HepG2 (cell line): ENCODE data around the gene SYP. TPM values are rescaled to one million over a fixed set of nuclear protein-coding genes. Genes with fewer than 3 reads are reported as not detected.

Source experiments
- AKAP8 ChIP-seq: sonication (generic); formaldehyde crosslinking; IDR thresholded peaks from 2 replicates; pipeline ENCODE4 v1.5.1; 2020; ENCODE audit warnings: mild to moderate bottlenecking, missing genetic modification reagents
- ARID2 ChIP-seq: sonication (generic); formaldehyde crosslinking; IDR thresholded peaks from 2 replicates; pipeline ENCODE4 v1.8.1; 2022; ENCODE audit warnings: mild to moderate bottlenecking, missing genetic modification reagents, borderline replicate concordance
- ASH2L ChIP-seq: fragments of 300-600, 200-600 bp; sonication (generic); IDR thresholded peaks from 2 replicates; pipeline ENCODE4 v1.7.0; 2017; ENCODE audit warnings: low read depth, mild to moderate bottlenecking, moderate library complexity, mixed read lengths, low read length; ENCODE audit not compliant: insufficient read length
- CENPT ChIP-seq: sonication (generic); formaldehyde crosslinking; IDR thresholded peaks from 2 replicates; pipeline ENCODE4 v1.8.0; 2022; ENCODE audit warnings: low read depth, mild to moderate bottlenecking, moderate library complexity, missing genetic modification reagents
- GLI4 ChIP-seq: sonication (generic); formaldehyde crosslinking; IDR thresholded peaks from 2 replicates; pipeline ENCODE4 v1.5.1; 2020; ENCODE audit warnings: missing genetic modification reagents, mild to moderate bottlenecking, moderate library complexity, borderline replicate concordance
- KDM4B ChIP-seq: sonication (generic); formaldehyde crosslinking; IDR thresholded peaks from 2 replicates; pipeline ENCODE4 v1.4.0; 2020; ENCODE audit warnings: missing genetic modification reagents
- MAF1 ChIP-seq: sonication (generic); formaldehyde crosslinking; IDR thresholded peaks from 2 replicates; pipeline ENCODE4 v1.5.0; 2020; ENCODE audit warnings: missing genetic modification reagents, borderline replicate concordance
- NBN ChIP-seq: fragments of 450-650 bp; conservative IDR thresholded peaks from 2 replicates; pipeline ENCODE4 v1.6.1; 2017
- POLR2G ChIP-seq: fragments of 200-400 bp; formaldehyde crosslinking; IDR thresholded peaks from 2 replicates; pipeline ENCODE4 v1.6.1; 2018; ENCODE audit warnings: mild to moderate bottlenecking, low read depth, low read length, moderate library complexity
- RFXANK ChIP-seq: IDR thresholded peaks from 2 replicates; pipeline ENCODE4 v1.6.1; 2016
- TARDBP ChIP-seq: sonication (generic); formaldehyde crosslinking; IDR thresholded peaks from 2 replicates; pipeline ENCODE4 v1.8.0; 2022; ENCODE audit warnings: mild to moderate bottlenecking, missing genetic modification reagents
- ZNF10 ChIP-seq: sonication (generic); formaldehyde crosslinking; IDR thresholded peaks from 2 replicates; pipeline ENCODE4 v1.4.0; 2020; ENCODE audit warnings: mild to moderate bottlenecking, low read depth, missing genetic modification reagents, borderline replicate concordance
- ZNF234 ChIP-seq: sonication (generic); formaldehyde crosslinking; conservative IDR thresholded peaks from 2 replicates; pipeline ENCODE4 v1.5.1; 2020; ENCODE audit warnings: mild to moderate bottlenecking, missing genetic modification reagents
- ZNF569 ChIP-seq: sonication (generic); formaldehyde crosslinking; IDR thresholded peaks from 2 replicates; pipeline ENCODE4 v1.5.0; 2020; ENCODE audit warnings: mild to moderate bottlenecking, missing genetic modification reagents, moderate library complexity, borderline replicate concordance
- ZNF577 ChIP-seq: sonication (generic); formaldehyde crosslinking; IDR thresholded peaks from 2 replicates; pipeline ENCODE4 v1.4.0; 2020; ENCODE audit warnings: mild to moderate bottlenecking, low read depth, missing genetic modification reagents, borderline replicate concordance
- polyA plus RNA-seq, 8 experiments: library from polyadenylated mRNA; depleted of rRNA in 3 of 8; stranded (reverse) in 7 of 8; unstranded in 1 of 8; fragments of >200 nt; fragmentation: Illumina TruSeq in 4 of 8; extraction: Trizol in 4 of 8; gene quantifications; 2 replicates each; pipeline versions ENCODE4 v1.2.1 to v1.2.3, GENCODE V29; 2011 to 2016; ENCODE audit warnings: low read depth in 4 of 8, missing spikeins in 1 of 8, mixed read lengths in 1 of 8; ENCODE audit not compliant: insufficient read depth in 1 of 8
- total RNA-seq, 5 experiments: library from RNA; depleted of rRNA; stranded (reverse); fragments of >200 nt; fragmentation: Illumina TruSeq; extraction: Trizol; gene quantifications; 2 replicates each; pipeline ENCODE4 v1.2.3, GENCODE V29; 2016; ENCODE audit warnings: low read depth in 1 of 5
- TF ChIP-seq, protein P1 (sequence below): sonication (generic); formaldehyde crosslinking; IDR thresholded peaks from 2 replicates; pipeline ENCODE4 v1.8.1; 2023; ENCODE audit warnings: mild to moderate bottlenecking, inconsistent platforms, moderate library complexity, missing genetic modification reagents, borderline replicate concordance
- TF ChIP-seq, protein P2 (sequence below): sonication (generic); formaldehyde crosslinking; IDR thresholded peaks from 2 replicates; pipeline ENCODE4 v1.5.0; 2020; ENCODE audit warnings: mild to moderate bottlenecking, missing genetic modification reagents
- TF ChIP-seq, protein P3 (sequence below): sonication (generic); formaldehyde crosslinking; IDR thresholded peaks from 2 replicates; pipeline ENCODE4 v1.8.0; 2022; ENCODE audit warnings: mild to moderate bottlenecking, missing genetic modification reagents, moderate library complexity
- TF ChIP-seq, protein P4 (sequence below): sonication (generic); formaldehyde crosslinking; IDR thresholded peaks from 2 replicates; pipeline ENCODE4 v1.8.0; 2023; ENCODE audit warnings: mild to moderate bottlenecking, missing genetic modification reagents
- TF ChIP-seq, protein P5 (sequence below): sonication (generic); formaldehyde crosslinking; IDR thresholded peaks from 2 replicates; pipeline ENCODE4 v1.4.0; 2020; ENCODE audit warnings: missing genetic modification reagents, borderline replicate concordance

SYP gene
- total and polyA plus RNA-seq, 2 of the 13 experiments (the other 11 are each of a cell fraction or from before 2014, with no cell fraction given): 2.0 to 2.5 TPM

DNA sequence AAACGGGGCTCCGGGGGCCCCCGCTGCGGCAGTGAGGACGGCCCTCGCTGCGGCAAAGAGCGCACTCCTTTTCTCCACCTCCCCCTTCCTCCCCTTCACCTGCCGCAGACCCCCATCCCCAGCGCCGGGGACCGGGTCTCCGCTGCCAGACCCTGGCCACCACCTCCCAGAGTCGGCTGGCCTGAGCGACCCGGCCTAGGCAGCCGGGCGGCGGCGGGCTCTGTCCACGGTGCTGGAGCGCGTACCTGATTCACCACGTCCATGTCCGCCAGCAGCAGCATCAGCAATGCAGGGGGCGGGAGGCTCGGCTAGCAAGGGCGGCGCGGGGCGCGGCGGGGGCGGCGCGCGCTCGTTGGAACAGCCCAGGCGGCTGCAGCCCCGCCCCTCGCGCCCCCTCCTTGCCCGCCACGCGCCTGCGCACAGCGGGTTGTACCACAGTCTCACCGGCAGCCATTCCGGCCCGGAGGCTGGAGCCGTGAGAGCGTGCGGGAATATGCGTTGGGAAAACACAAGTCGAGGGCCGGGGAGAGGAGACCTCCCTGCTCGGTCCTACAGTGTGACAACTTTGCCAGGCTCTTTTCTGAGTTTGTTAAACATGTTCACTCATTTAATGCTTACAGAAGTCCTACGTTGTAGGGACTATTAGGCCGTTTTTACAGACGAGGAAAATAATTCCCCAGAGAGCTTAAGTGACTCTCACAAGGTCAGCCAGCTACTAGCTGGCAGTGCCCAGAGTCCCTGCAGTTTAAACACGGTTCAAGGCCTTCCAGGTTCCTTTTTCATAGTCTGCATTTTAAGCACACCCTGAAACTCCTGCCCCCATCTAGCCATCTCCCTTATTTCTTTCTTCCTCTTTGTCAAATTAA is at the start of gene SYP (continued):
- TF ChIP-seq MAF1 (CRISPR knock-in tag) (peak; percentile 91; the same call in 1 of the 2 replicates), ZNF577 (CRISPR knock-in tag) (no peak), ASH2L (no peak), ARID2 (CRISPR knock-in tag) (peak; percentile 71; the same call in 1 of the 2 replicates), KDM4B (peak; percentile 54; the same call in 1 of the 2 replicates), ZNF234 (CRISPR knock-in tag) (no peak), NBN (no peak), POLR2G (peak; percentile 84), TARDBP (CRISPR knock-in tag) (peak; percentile 65; the same call in 1 of the 2 replicates), ZNF569 (CRISPR knock-in tag) (no peak), ZNF10 (CRISPR knock-in tag) (no peak), AKAP8 (CRISPR knock-in tag) (peak; percentile 66; the same call in 1 of the 2 replicates), RFXANK (CRISPR knock-in tag) (no peak), CENPT (CRISPR knock-in tag) (peak; percentile 78), GLI4 (CRISPR knock-in tag) (peak; percentile 52; the same call in 1 of the 2 replicates)
- TF ChIP-seq, protein P1, sequence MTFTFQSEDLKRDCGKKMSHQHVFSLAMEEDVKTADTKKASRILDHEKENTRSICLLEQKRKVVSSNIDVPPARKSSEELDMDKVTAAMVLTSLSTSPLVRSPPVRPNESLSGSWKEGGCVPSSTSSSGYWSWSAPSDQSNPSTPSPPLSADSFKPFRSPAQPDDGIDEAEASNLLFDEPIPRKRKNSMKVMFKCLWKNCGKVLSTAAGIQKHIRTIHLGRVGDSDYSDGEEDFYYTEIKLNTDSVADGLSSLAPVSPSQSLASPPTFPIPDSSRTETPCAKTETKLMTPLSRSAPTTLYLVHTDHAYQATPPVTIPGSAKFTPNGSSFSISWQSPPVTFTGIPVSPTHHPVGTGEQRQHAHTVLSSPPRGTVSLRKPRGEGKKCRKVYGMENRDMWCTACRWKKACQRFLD: peak; percentile 64; the same call in 1 of the 2 replicates
- TF ChIP-seq, protein P2, sequence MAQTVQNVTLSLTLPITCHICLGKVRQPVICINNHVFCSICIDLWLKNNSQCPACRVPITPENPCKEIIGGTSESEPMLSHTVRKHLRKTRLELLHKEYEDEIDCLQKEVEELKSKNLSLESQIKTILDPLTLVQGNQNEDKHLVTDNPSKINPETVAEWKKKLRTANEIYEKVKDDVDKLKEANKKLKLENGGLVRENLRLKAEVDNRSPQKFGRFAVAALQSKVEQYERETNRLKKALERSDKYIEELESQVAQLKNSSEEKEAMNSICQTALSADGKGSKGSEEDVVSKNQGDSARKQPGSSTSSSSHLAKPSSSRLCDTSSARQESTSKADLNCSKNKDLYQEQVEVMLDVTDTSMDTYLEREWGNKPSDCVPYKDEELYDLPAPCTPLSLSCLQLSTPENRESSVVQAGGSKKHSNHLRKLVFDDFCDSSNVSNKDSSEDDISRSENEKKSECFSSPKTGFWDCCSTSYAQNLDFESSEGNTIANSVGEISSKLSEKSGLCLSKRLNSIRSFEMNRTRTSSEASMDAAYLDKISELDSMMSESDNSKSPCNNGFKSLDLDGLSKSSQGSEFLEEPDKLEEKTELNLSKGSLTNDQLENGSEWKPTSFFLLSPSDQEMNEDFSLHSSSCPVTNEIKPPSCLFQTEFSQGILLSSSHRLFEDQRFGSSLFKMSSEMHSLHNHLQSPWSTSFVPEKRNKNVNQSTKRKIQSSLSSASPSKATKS: no peak
- TF ChIP-seq, protein P3, sequence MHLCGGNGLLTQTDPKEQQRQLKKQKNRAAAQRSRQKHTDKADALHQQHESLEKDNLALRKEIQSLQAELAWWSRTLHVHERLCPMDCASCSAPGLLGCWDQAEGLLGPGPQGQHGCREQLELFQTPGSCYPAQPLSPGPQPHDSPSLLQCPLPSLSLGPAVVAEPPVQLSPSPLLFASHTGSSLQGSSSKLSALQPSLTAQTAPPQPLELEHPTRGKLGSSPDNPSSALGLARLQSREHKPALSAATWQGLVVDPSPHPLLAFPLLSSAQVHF: 0 out of 2 replicates have a peak, but pooled peaks have one; percentile 31
- TF ChIP-seq, protein P4, sequence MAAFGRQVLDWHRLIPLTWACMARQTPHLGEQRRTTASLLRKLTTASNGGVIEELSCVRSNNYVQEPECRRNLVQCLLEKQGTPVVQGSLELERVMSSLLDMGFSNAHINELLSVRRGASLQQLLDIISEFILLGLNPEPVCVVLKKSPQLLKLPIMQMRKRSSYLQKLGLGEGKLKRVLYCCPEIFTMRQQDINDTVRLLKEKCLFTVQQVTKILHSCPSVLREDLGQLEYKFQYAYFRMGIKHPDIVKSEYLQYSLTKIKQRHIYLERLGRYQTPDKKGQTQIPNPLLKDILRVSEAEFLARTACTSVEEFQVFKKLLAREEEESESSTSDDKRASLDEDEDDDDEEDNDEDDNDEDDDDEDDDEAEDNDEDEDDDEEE (CRISPR knock-in tag): peak; percentile 92
- TF ChIP-seq, protein P5, sequence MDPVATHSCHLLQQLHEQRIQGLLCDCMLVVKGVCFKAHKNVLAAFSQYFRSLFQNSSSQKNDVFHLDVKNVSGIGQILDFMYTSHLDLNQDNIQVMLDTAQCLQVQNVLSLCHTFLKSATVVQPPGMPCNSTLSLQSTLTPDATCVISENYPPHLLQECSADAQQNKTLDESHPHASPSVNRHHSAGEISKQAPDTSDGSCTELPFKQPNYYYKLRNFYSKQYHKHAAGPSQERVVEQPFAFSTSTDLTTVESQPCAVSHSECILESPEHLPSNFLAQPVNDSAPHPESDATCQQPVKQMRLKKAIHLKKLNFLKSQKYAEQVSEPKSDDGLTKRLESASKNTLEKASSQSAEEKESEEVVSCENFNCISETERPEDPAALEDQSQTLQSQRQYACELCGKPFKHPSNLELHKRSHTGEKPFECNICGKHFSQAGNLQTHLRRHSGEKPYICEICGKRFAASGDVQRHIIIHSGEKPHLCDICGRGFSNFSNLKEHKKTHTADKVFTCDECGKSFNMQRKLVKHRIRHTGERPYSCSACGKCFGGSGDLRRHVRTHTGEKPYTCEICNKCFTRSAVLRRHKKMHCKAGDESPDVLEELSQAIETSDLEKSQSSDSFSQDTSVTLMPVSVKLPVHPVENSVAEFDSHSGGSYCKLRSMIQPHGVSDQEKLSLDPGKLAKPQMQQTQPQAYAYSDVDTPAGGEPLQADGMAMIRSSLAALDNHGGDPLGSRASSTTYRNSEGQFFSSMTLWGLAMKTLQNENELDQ (CRISPR knock-in tag): peak; percentile 25; the same call in 1 of the 2 replicates
